OCI-LY1 (cell line): Measurements from ENCODE around the gene GPC2.
"Not testable (repeated sequence)": the region's sequence is repeated elsewhere in the genome, so short reads cannot be mapped to it uniquely, and the experiment has no call there.

Experiments used
- CTCF ChIP-seq: fragments of 200-600 bp; sonication (generic), shearing (Covaris generic); IDR thresholded peaks from 2 replicates; pipeline ENCODE4 v1.5.1; 2017; ENCODE audit warnings: mild to moderate bottlenecking, antibody characterized with exemption, low read length, moderate library complexity, mixed read lengths
- EZH2 ChIP-seq: fragments of 200-600 bp; sonication (generic), shearing (Covaris generic); IDR thresholded peaks from 2 replicates; pipeline ENCODE4 v1.8.0; 2017; ENCODE audit warnings: borderline replicate concordance, mixed run types, mild to moderate bottlenecking, antibody characterized with exemption, low read length, moderate library complexity, mixed read lengths

- TF ChIP-seq CTCF, EZH2: not testable (repeated sequence)
These were observed 47.7 kb upstream of the GPC2 start for GRCh38 chr7:100224891-100225290.
